ENCODE data around the gene PEX14. TPM values are rescaled to one million over a fixed set of nuclear protein-coding genes. Genes with fewer than 3 reads are reported as not detected.

PEX14 gene
- total and polyA plus RNA-seq, 2 donors (not counting 3 experiments of a cell fraction or from before 2014, with no cell fraction given) = 19.5 to 26.5 TPM

GRCh38 chr1:10608690-10609089 lies 133.9 kb downstream of the PEX14 start:
- TF ChIP-seq JUN (IDR thresholded peaks at IDR 0.05; ENCODE audit: borderline replicate concordance, insufficient read depth, insufficient read length, low read depth) (no peak), GATA2 (IDR thresholded peaks at IDR 0.05; ENCODE audit: insufficient read depth, insufficient read length, low read depth, low read length) (no peak), POLR2AphosphoS5 (IDR thresholded peaks at IDR 0.05; ENCODE audit: insufficient read depth, low read depth, low read length) (no peak), MYC (IDR thresholded peaks at IDR 0.05; ENCODE audit: low read depth, low read length) (no peak), POLR2A (IDR thresholded peaks at IDR 0.05; ENCODE audit: low read depth, low read length) (no peak), FOS (IDR thresholded peaks at IDR 0.05; ENCODE audit: borderline replicate concordance, insufficient read depth, low read length) (no peak), CTCF (IDR thresholded peaks at IDR 0.05; ENCODE audit: extremely low read depth in 1 of 2, insufficient read depth in 1 of 2, low read depth in 1 of 2, low read length in 2 of 2) (no peak), MAX (IDR thresholded peaks at IDR 0.05; ENCODE audit: insufficient read depth, insufficient read length) (no peak), EZH2 (IDR thresholded peaks at IDR 0.05; ENCODE audit: borderline replicate concordance, low read depth, low read length, severe bottlenecking) (no peak)
- Histone ChIP-seq H3K27me3 (ENCODE audit: control insufficient read depth in 2 of 2, insufficient read depth in 2 of 2, low read length in 2 of 2) (no peaks in the 10 kb centered on the region), H3K4me1 (ENCODE audit: control insufficient read depth, extremely low read depth, insufficient read depth, low read length) (no peaks in the 10 kb centered on the region), H2AFZ (ENCODE audit: low read depth, low read length) (no peak overlapping the region), H3K4me2 (ENCODE audit: insufficient read depth, low read length) (no peak overlapping the region), H3K27ac (ENCODE audit: insufficient read depth, low read depth, low read length) (no peak overlapping the region), H3K9me1 (replicated peaks; ENCODE audit: control insufficient read depth, extremely low read depth, insufficient read depth, low read length) (no peaks in the 10 kb centered on the region), H3K79me2 (ENCODE audit: control insufficient read depth, insufficient read depth, low read length) (no peaks in the 10 kb centered on the region), H3K9me3 (replicated peaks; ENCODE audit: control insufficient read depth, insufficient read depth, low read length) (no peaks in the 10 kb centered on the region), H4K20me1 (replicated peaks; ENCODE audit: control insufficient read depth, extremely low read depth, insufficient read depth, low read length) (no peaks in the 10 kb centered on the region), H3K4me3 (replicated peaks in 1 of 3; ENCODE audit: insufficient read depth in 1 of 3, low read depth in 1 of 3, low read length in 3 of 3) (no peak overlapping the region), H3K9ac (replicated peaks; ENCODE audit: extremely low read depth, insufficient read depth, low read length) (no peak overlapping the region), H3K36me3 (ENCODE audit: control insufficient read depth in 2 of 2, extremely low read depth in 1 of 2, insufficient read depth in 2 of 2, low read length in 2 of 2) (peaks cover 0 to 2% of the 10 kb centered on the region in 2 experiments)
- intact Hi-C loops (cut with micrococcal nuclease) = no loop called here
- no peak for DNase-seq (ENCODE audit: low read depth, low spot score)
- ChIA-PET CTCF (interaction anchor here (1.0 to 1.2 kb wide), 2 partner anchors 11 to 32 kb away, joined by 3 read pairs; no protein-coding TSS in a partner anchor), POLR2A (interaction anchor here (0.6 kb wide), 1 partner anchor 39 kb away, joined by 5 read pairs; no protein-coding TSS in a partner anchor)
- no TSS peak for BruUV-seq (replicated peaks)
- dilution Hi-C loops (cut with MboI; ENCODE audit: extremely low pct_ligation_motif_present, low sequenced_read_pairs) = no loop called here
- FAIRE-seq = no peak

All from endothelial cell of umbilical vein (primary cell).